ENCODE results near the gene HIPK2.
"Not testable (repeated sequence)": the region's sequence is repeated elsewhere in the genome, so short reads cannot be mapped to it uniquely, and the experiment has no call there.

Gene HIPK2

GRCh38 chr7:139692723-139693122 lies 85.1 kb downstream of the HIPK2 start:
- no peak for DNase-seq

- DNase-seq = no peak
Measured at GRCh38 chr7:139691253-139691781, 86.5 kb downstream of the HIPK2 start.

GRCh38 chr7:139687980-139688632 lies 89.7 kb downstream of the HIPK2 start:
- DNase-seq = no peak

GRCh38 chr7:139687211-139687954 lies 90.4 kb downstream of the HIPK2 start:
- no peak for DNase-seq

GRCh38 chr7:139683137-139683921 lies 94.5 kb downstream of the HIPK2 start:
- DNase-seq = no peak

- peak; percentile 25 for DNase-seq
Measured at GRCh38 chr7:139682136-139683013, 95.4 kb downstream of the HIPK2 start.

- no peak for DNase-seq
Measured at GRCh38 chr7:139681812-139682135, 96.0 kb downstream of the HIPK2 start.

- peak; percentile 87 for DNase-seq
Measured at GRCh38 chr7:139681463-139681755, 96.4 kb downstream of the HIPK2 start.

GRCh38 chr7:139680676-139681462 lies 96.9 kb downstream of the HIPK2 start:
- peak; percentile 92 for DNase-seq

GRCh38 chr7:139679731-139680594 lies 97.8 kb downstream of the HIPK2 start:
- DNase-seq = no peak

GRCh38 chr7:139676390-139676789 lies 101.4 kb downstream of the HIPK2 start:
- DNase-seq = no peak

- DNase-seq = no peak
Measured at GRCh38 chr7:139675127-139676125, 102.4 kb downstream of the HIPK2 start.

- no peak for DNase-seq
Measured at GRCh38 chr7:139674752-139675126, 103.1 kb downstream of the HIPK2 start.

GRCh38 chr7:139674341-139674740 lies 103.5 kb downstream of the HIPK2 start:
- DNase-seq = no peak

- DNase-seq = no peak
Measured at GRCh38 chr7:139673762-139674161, 104.0 kb downstream of the HIPK2 start.

- no peak for DNase-seq
Measured at GRCh38 chr7:139673230-139673629, 104.6 kb downstream of the HIPK2 start.

- no peak for DNase-seq
Measured at GRCh38 chr7:139671967-139672366, 105.8 kb downstream of the HIPK2 start.

GRCh38 chr7:139670662-139671061 lies 107.1 kb downstream of the HIPK2 start:
- not testable (repeated sequence) for DNase-seq
